Karpas-422 (cell line): ENCODE results near the gene PCBP1. TPM values are rescaled to one million over a fixed set of nuclear protein-coding genes. Genes with fewer than 3 reads are reported as not detected.
"Not testable (repeated sequence)": the region's sequence is repeated elsewhere in the genome, so short reads cannot be mapped to it uniquely, and the experiment has no call there.

Source experiments
- DNase-seq: peaks from one replicate; pipeline ENCODE4 v3.0.0-alpha.2; 2015
- H2AFZ ChIP-seq: fragments of 200-600 bp; sonication (generic); 2 replicates; pipeline ENCODE4 v1.6.1; 2014; ENCODE audit warnings: antibody characterized with exemption, low read length, mixed read lengths
- H3K27ac ChIP-seq: fragments of 200-600 bp; sonication (generic); 2 replicates; pipeline ENCODE4 v1.5.1; 2014; ENCODE audit warnings: mild to moderate bottlenecking, low read length, moderate library complexity
- H3K27me3 ChIP-seq: fragments of 200-600 bp; sonication (generic); 2 replicates; pipeline ENCODE4 v1.6.1; 2014; ENCODE audit warnings: low read length, mixed read lengths
- H3K36me3 ChIP-seq: fragments of 200-600 bp; sonication (generic); 2 replicates; pipeline ENCODE4 v1.6.1; 2014; ENCODE audit warnings: low read length, mixed read lengths; ENCODE audit not compliant: insufficient read depth
- H3K4me1 ChIP-seq: fragments of 200-600 bp; sonication (generic); 2 replicates; pipeline ENCODE4 v1.6.1; 2014; ENCODE audit warnings: mild to moderate bottlenecking, low read length, mixed read lengths
- H3K4me2 ChIP-seq: fragments of 200-600 bp; sonication (generic); 2 replicates; pipeline ENCODE4 v1.6.1; 2014; ENCODE audit warnings: low read length, low read depth, mild to moderate bottlenecking; ENCODE audit not compliant: poor library complexity, severe bottlenecking
- H3K4me3 ChIP-seq: fragments of 200-600 bp; sonication (generic); 2 replicates; pipeline ENCODE4 v1.5.1; 2014; ENCODE audit warnings: mild to moderate bottlenecking, antibody characterized with exemption, low read length, mixed read lengths
- H3K79me2 ChIP-seq: fragments of 200-600 bp; sonication (generic); 2 replicates; pipeline ENCODE4 v1.6.1; 2014; ENCODE audit warnings: mild to moderate bottlenecking, low read length, mixed read lengths
- H3K9ac ChIP-seq: fragments of 200-600 bp; sonication (generic); 2 replicates; pipeline ENCODE4 v1.6.0; 2014; ENCODE audit warnings: low read length
- H3K9me2 ChIP-seq: fragments of 200-600 bp; sonication (generic), shearing (Covaris generic); replicated peaks from 2 replicates; pipeline ENCODE4 v1.6.0; 2014; ENCODE audit warnings: mild to moderate bottlenecking, low read length, moderate library complexity; ENCODE audit not compliant: insufficient read depth
- H3K9me3 ChIP-seq: fragments of 300-700, 200-600 bp; sonication (generic); 2 replicates; pipeline ENCODE4 v1.6.1; 2014; ENCODE audit warnings: low read length, mixed read lengths
- H4K20me1 ChIP-seq: fragments of 200-600 bp; sonication (generic); 2 replicates; pipeline ENCODE4 v1.6.1; 2014; ENCODE audit warnings: mild to moderate bottlenecking, antibody characterized with exemption, low read length, low read depth; ENCODE audit not compliant: insufficient read depth
- total RNA-seq: library from RNA; depleted of rRNA; stranded (reverse); fragments of >200 nt; shearing (Covaris generic); gene quantifications from 2 replicates; pipeline ENCODE4 v1.2.3, GENCODE V29; 2014; ENCODE audit warnings: low replicate concordance

Gene PCBP1
- total RNA-seq, 1 experiment from 2014 or later: 128 TPM

DNA sequence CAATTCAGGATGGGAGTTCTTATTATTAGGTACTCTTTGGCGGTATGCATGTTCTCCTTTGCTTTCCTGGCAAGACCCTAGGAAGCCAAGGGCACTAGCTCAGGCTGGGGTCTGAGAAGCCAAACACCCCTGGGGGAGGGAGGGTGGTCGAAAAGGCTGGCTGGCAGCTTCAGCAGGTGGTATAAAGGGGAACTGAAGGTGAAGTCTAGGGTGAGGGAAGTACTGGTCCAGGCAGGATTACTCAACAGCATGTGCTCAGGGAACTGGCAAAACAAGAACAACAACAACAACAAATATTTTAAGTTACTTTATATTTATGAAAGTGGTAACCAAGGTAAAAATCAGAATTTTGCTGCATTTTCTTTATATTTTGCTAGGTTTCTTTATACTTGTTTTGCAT is 40.7 kb upstream of the PCBP1 start:
- Histone ChIP-seq H3K4me2 (no peak overlapping the region), H3K79me2 (0 out of 2 replicates have a peak, but pooled peaks cover 3% of the 10 kb centered on the region), H3K9me3 (no peaks in the 10 kb centered on the region), H3K27me3 (no peaks in the 10 kb centered on the region), H3K9me2 (no peaks in the 10 kb centered on the region), H3K4me3 (no peak overlapping the region), H4K20me1 (no peaks in the 10 kb centered on the region), H3K27ac (no peak overlapping the region), H3K4me1 (no peaks in the 10 kb centered on the region), H2AFZ (no peak overlapping the region), H3K36me3 (peaks cover 33% of the 10 kb centered on the region), H3K9ac (no peak overlapping the region)
- DNase-seq: no peak

DNA sequence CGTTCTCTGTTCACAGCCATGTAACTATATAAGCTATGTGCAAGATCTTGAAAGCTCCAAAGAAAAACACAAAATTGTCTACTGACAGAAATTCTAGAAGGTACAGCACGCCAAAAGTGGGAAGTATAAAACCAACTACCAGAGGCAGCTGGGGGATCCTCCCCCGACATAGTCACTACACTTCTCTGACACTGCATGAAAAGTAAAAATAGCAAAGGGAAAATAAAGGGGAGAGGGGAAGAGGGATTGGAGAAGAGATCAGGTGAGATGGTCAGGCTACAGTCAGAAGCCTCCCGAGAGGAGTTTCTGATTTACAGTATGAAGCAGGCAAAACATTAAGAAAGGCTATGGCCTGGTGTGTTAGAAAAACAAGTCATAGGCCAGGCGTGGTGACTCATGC is 39.8 kb upstream of the PCBP1 start:
- no peak for DNase-seq
- Histone ChIP-seq H3K4me1 (no peaks in the 10 kb centered on the region), H3K4me3 (no peak overlapping the region), H2AFZ (no peak overlapping the region), H3K79me2 (0 out of 2 replicates have a peak, but pooled peaks cover 4% of the 10 kb centered on the region), H3K4me2 (no peak overlapping the region), H3K36me3 (peaks cover 41% of the 10 kb centered on the region), H3K9ac (no peak overlapping the region), H4K20me1 (no peaks in the 10 kb centered on the region), H3K27me3 (no peaks in the 10 kb centered on the region), H3K9me3 (no peaks in the 10 kb centered on the region), H3K27ac (no peak overlapping the region), H3K9me2 (no peaks in the 10 kb centered on the region)

DNA sequence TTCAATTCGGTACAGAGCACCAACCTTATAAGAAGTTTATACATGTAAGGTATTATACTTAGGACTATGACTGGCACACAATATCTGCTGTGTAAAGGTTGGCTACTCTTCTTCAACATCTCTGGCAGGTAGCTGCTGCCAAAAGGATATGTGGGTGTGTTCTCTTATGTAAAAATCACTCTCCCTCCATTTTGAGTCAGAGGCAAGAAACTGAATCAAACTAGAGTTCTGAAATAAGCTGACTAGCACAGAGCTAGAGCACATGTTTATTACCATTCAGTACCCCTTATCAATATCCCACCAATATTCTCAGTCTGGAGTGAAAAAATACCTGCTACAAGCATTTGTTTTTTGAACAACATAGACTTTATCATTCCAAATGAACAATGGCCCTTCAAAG is 38.0 kb upstream of the PCBP1 start:
- Histone ChIP-seq H3K4me3 (no peak overlapping the region), H3K36me3 (peaks cover 55% of the 10 kb centered on the region), H2AFZ (no peak overlapping the region), H3K4me1 (no peaks in the 10 kb centered on the region), H3K4me2 (no peak overlapping the region), H3K9me3 (no peaks in the 10 kb centered on the region), H3K27me3 (no peaks in the 10 kb centered on the region), H3K79me2 (0 out of 2 replicates have a peak, but pooled peaks cover 7% of the 10 kb centered on the region), H3K9me2 (no peaks in the 10 kb centered on the region), H3K27ac (no peak overlapping the region), H4K20me1 (no peaks in the 10 kb centered on the region), H3K9ac (no peak overlapping the region)
- DNase-seq: no peak

DNA sequence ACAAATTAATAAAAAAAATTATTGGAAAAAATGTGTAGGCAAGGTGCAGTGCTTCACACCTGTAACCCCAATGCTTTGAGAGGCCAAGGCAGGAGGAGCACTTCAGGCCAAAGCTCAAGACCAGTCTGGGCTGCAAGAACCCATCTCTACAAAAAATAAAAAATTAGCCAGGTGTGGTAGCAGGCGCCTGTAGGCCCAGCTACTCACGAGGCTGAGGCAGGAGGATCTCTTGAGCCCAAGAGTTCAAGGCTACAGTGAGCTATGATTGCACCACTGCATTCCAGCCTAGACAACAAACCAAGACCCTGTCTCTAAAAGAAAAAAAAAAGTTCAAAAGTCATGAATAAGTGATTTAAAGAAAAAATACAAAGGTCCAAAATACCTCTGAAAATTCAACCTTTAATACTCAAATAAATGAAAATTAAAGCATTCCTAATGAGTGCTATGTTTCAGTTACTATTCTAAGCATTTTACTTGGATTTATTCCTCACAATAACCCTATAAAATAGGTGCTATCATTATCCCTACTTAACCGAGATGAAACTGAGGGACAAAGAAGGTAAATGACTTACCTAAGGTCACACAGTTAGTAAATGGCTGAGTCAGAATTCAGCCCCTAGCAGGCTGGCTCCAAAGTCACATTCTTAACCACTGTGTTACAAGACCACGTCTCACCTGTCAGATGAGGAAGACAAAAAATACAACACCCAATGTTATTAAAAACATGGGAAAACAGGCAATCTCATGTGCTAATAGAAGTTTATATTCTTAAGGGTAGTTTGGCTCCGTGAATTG is 36.4 kb upstream of the PCBP1 start:
- DNase-seq: no peak
- H3K9me2 ChIP-seq: no peaks in the 10 kb centered on the region
- H3K4me3 ChIP-seq: no peak overlapping the region
- H3K9me3 ChIP-seq: no peaks in the 10 kb centered on the region
- H4K20me1 ChIP-seq: no peaks in the 10 kb centered on the region
- H3K9ac ChIP-seq: no peak overlapping the region
- H3K36me3 ChIP-seq: peaks cover 63% of the 10 kb centered on the region
- H3K79me2 ChIP-seq: 0 out of 2 replicates have a peak, but pooled peaks cover 7% of the 10 kb centered on the region
- no peaks in the 10 kb centered on the region for H3K27me3 ChIP-seq
- no peak overlapping the region for H2AFZ ChIP-seq
- no peaks in the 10 kb centered on the region for H3K4me1 ChIP-seq
- no peak overlapping the region for H3K4me2 ChIP-seq
- no peak overlapping the region for H3K27ac ChIP-seq

DNA sequence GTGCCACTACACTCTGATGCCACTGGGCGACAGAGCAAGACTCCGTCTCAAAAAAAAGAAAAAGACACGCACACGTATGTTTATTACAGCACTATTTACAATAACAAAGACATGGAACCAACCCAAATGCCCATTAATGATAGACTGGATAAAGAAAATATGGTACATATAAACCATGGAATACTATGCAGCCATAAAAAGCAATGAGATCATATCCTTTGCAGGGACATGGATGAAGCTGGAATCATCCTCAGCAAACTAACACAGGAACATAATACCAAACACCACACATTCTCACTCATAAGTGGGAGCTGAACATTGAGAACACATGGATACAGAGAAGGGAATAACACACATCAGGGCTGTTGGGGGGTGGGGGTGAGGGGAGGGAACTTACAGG is 32.0 kb upstream of the PCBP1 start:
- not testable (repeated sequence) for H2AFZ ChIP-seq, H3K9ac ChIP-seq, H3K79me2 ChIP-seq, DNase-seq, H3K4me2 ChIP-seq, H3K9me3 ChIP-seq, H3K27ac ChIP-seq, H3K4me1 ChIP-seq, H3K4me3 ChIP-seq, H3K9me2 ChIP-seq, H3K27me3 ChIP-seq, H4K20me1 ChIP-seq
- H3K36me3 ChIP-seq: peaks cover 63% of the 10 kb centered on the region

DNA sequence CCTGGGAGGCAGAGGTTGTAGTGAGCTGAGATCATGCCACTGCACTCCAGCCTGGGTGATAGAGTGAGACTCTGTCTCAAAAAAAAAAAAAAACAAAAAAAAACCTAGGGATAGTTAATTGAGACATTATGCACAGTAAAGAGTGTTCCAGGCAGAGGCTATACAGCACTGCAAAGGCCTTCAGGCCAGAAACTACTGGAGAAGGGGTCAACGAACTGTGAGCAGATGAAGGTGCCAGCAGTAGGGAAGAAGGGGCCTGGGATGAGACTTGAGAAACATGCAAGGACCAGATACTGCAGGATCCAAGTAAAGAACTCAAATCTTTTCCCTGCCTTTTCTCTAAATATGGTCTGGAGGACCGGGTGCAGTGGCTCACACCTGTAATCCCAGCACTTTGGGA is 26.0 kb upstream of the PCBP1 start:
- no peak for DNase-seq
- Histone ChIP-seq H3K4me2 (no peak overlapping the region), H3K4me3 (no peak overlapping the region), H3K27ac (no peak overlapping the region), H3K9me3 (no peaks in the 10 kb centered on the region), H3K9ac (no peak overlapping the region), H3K36me3 (peaks cover 44% of the 10 kb centered on the region; the same call in 1 of the 2 replicates), H2AFZ (no peak overlapping the region), H4K20me1 (no peaks in the 10 kb centered on the region), H3K4me1 (no peaks in the 10 kb centered on the region), H3K79me2 (peaks cover 33% of the 10 kb centered on the region), H3K9me2 (no peaks in the 10 kb centered on the region), H3K27me3 (no peaks in the 10 kb centered on the region)

DNA sequence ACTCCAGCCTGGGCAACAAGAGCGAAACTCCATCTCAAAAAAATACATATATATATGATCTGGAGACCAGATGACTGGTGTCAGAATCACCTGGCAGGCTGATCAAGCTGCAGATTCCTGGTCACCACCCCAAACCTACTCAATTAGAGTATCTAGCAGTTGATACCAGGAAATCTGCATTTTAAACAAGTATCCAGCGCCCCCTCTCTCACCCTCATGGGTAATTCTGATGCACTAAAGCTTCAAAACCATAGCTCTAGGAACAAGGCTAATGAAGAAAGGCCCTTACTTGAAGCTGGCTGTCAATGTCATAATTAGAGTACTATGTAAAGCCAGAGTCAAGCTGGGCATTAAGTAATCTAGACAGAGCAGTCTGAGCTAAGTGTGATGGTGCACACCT is 25.0 kb upstream of the PCBP1 start:
- H3K79me2 ChIP-seq: peaks cover 37% of the 10 kb centered on the region
- H3K9ac ChIP-seq: no peak overlapping the region
- H3K4me1 ChIP-seq: no peaks in the 10 kb centered on the region
- no peak overlapping the region for H2AFZ ChIP-seq
- H3K36me3 ChIP-seq: peaks cover 47% of the 10 kb centered on the region
- H3K27me3 ChIP-seq: no peaks in the 10 kb centered on the region
- H3K4me3 ChIP-seq: no peak overlapping the region
- H3K9me3 ChIP-seq: no peaks in the 10 kb centered on the region
- no peak overlapping the region for H3K4me2 ChIP-seq
- no peak overlapping the region for H3K27ac ChIP-seq
- DNase-seq: no peak
- no peaks in the 10 kb centered on the region for H4K20me1 ChIP-seq
- no peaks in the 10 kb centered on the region for H3K9me2 ChIP-seq

DNA sequence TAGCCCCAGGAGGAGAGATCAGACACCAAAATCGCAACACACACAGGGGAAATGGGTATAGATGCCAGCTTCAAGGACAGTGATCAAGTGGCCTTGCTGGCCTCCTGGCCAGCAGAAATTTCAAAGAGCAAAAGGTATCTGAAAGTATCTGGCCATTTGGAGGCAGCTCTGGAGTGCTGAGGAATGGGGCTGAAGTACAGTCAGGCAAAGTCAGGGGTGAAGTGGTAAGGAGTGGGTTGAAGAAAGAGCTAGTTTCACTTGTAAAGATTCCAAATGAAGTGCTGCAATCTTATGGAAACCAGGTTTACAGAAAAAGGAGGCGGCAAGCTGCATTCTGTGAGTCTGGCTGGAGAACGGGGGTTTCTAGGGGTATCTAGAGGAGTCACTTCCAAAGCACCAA is 19.2 kb upstream of the PCBP1 start:
- H4K20me1 ChIP-seq: no peaks in the 10 kb centered on the region
- H3K4me2 ChIP-seq: no peak overlapping the region
- H3K9me3 ChIP-seq: no peaks in the 10 kb centered on the region
- DNase-seq: no peak
- H3K9ac ChIP-seq: no peak overlapping the region
- H3K9me2 ChIP-seq: no peaks in the 10 kb centered on the region
- peaks cover 13% of the 10 kb centered on the region for H3K4me1 ChIP-seq
- peaks cover 43% of the 10 kb centered on the region for H3K79me2 ChIP-seq
- no peaks in the 10 kb centered on the region for H3K27me3 ChIP-seq
- no peak overlapping the region for H2AFZ ChIP-seq
- no peak overlapping the region for H3K27ac ChIP-seq
- peaks cover 50% of the 10 kb centered on the region for H3K36me3 ChIP-seq
- no peak overlapping the region for H3K4me3 ChIP-seq
